IMR-90 (cell line): ENCODE data around the gene ZNF214. TPM values are rescaled to one million over a fixed set of nuclear protein-coding genes. Genes with fewer than 3 reads are reported as not detected.

Experiments used
- ATAC-seq: fragments of 200-7000 bp; cut with Tn5 transposase; 2 replicates; pipeline ENCODE4 v1.9.1; 2020; ENCODE audit warnings: low read depth, mild to moderate bottlenecking, moderate library complexity
- BruUV-seq: library from RNA; stranded (reverse); fragments of 400-500 nt; replicated peaks from 2 replicates; lab custom pipeline; 2021; lab: Mats Ljungman, UMichigan
- CTCF ChIA-PET: fragments of 300-600 bp; formaldehyde crosslinking; extraction: SDS; loops from one replicate; lab custom pipeline; 2021; ENCODE audit warnings: antibody characterized with exemption; lab: Yijun Ruan, JAX
- POLR2A ChIA-PET: fragments of 300-600 bp; sonication (Branson Sonifier 250); formaldehyde crosslinking; loops from one replicate; lab custom pipeline; 2022; ENCODE audit warnings: antibody characterized with exemption; ENCODE audit not compliant: unreplicated experiment; lab: Charles Lee
- DNase-seq: peaks from one replicate; pipeline ENCODE4 v3.0.0; 2013
- H2AFZ ChIP-seq: replicated peaks from 2 replicates; pipeline ENCODE3; 2013; ENCODE audit warnings: low read length, mild to moderate bottlenecking; ENCODE audit not compliant: poor library complexity
- H2AK5ac ChIP-seq: 2 replicates; pipeline ENCODE4 v1.6.1; 2013; ENCODE audit warnings: low read depth, low read length, inconsistent platforms
- H2AK9ac ChIP-seq: replicated peaks from 2 replicates; pipeline ENCODE3; 2013; ENCODE audit warnings: mild to moderate bottlenecking, low read depth, low read length, moderate library complexity; ENCODE audit not compliant: poor library complexity
- H2BK120ac ChIP-seq: 2 replicates; pipeline ENCODE4 v1.6.1; 2013; ENCODE audit warnings: low read depth, low read length, inconsistent platforms
- H2BK15ac ChIP-seq: 3 replicates; pipeline ENCODE4 v1.6.1; 2013; ENCODE audit warnings: low read depth, low read length, inconsistent platforms
- H2BK20ac ChIP-seq: 2 replicates; pipeline ENCODE4 v1.6.1; 2013; ENCODE audit warnings: low read depth, mild to moderate bottlenecking, inconsistent platforms, low read length, moderate library complexity
- H2BK5ac ChIP-seq: 2 replicates; pipeline ENCODE4 v1.6.1; 2013; ENCODE audit warnings: mild to moderate bottlenecking, low read depth, low read length, inconsistent platforms; ENCODE audit not compliant: poor library complexity, severe bottlenecking
- H3K14ac ChIP-seq: replicated peaks from 2 replicates; pipeline ENCODE4 v1.6.1; 2013; ENCODE audit warnings: low read depth, low read length, inconsistent platforms
- H3K18ac ChIP-seq: 2 replicates; pipeline ENCODE4 v1.6.1; 2013; ENCODE audit warnings: low read depth, low read length, control low read depth
- H3K23ac ChIP-seq: 2 replicates; pipeline ENCODE4 v1.6.1; 2013; ENCODE audit warnings: low read depth, low read length, inconsistent platforms
- H3K27ac ChIP-seq: 2 replicates; pipeline ENCODE4 v1.5.1; 2013; ENCODE audit warnings: mild to moderate bottlenecking, control low read depth, low read length; ENCODE audit not compliant: insufficient read depth
- H3K27me3 ChIP-seq: 2 replicates; pipeline ENCODE4 v1.6.1; 2013; ENCODE audit warnings: low read length; ENCODE audit not compliant: control insufficient read depth, insufficient read depth
- H3K36me3 ChIP-seq: 2 replicates; pipeline ENCODE4 v1.6.1; 2013; ENCODE audit warnings: low read length, mixed read lengths; ENCODE audit not compliant: control insufficient read depth, insufficient read depth
- H3K4ac ChIP-seq: 2 replicates; pipeline ENCODE4 v1.6.1; 2013; ENCODE audit warnings: low read depth, low read length, inconsistent platforms
- H3K4me1 ChIP-seq: 2 replicates; pipeline ENCODE4 v1.6.1; 2013; ENCODE audit warnings: low read length, mixed read lengths; ENCODE audit not compliant: control insufficient read depth, insufficient read depth
- H3K4me2 ChIP-seq: 2 replicates; pipeline ENCODE4 v1.6.1; 2013; ENCODE audit warnings: low read depth, mild to moderate bottlenecking, control low read depth, low read length, moderate library complexity
- H3K4me3 ChIP-seq: 2 replicates; pipeline ENCODE4 v1.5.1; 2013; ENCODE audit warnings: low read depth, mild to moderate bottlenecking, control low read depth, low read length, moderate library complexity; ENCODE audit not compliant: insufficient read depth
- H3K56ac ChIP-seq: 2 replicates; pipeline ENCODE4 v1.6.1; 2013; ENCODE audit warnings: low read length, inconsistent platforms; ENCODE audit not compliant: insufficient read depth; ENCODE audit errors: extremely low read depth
- H3K79me1 ChIP-seq, 2 experiments: 2 replicates each; pipeline ENCODE4 v1.6.1; 2013; ENCODE audit warnings: low read length in 2 of 2, inconsistent platforms in 1 of 2, low read depth in 1 of 2
- H3K9ac ChIP-seq: 2 replicates; pipeline ENCODE4 v1.6.1; 2013; ENCODE audit warnings: low read depth, low read length, control low read depth
- H3K9me1 ChIP-seq: 2 replicates; pipeline ENCODE4 v1.6.1; 2013; ENCODE audit warnings: low read length, inconsistent platforms; ENCODE audit not compliant: insufficient read depth
- H3K9me3 ChIP-seq: 2 replicates; pipeline ENCODE4 v1.6.1; 2013; ENCODE audit warnings: low read length; ENCODE audit not compliant: control insufficient read depth, insufficient read depth
- H4K20me1 ChIP-seq: 2 replicates; pipeline ENCODE4 v1.6.1; 2013; ENCODE audit warnings: low read length, inconsistent platforms; ENCODE audit not compliant: insufficient read depth
- H4K5ac ChIP-seq: 2 replicates; pipeline ENCODE4 v1.6.1; 2013; ENCODE audit warnings: mild to moderate bottlenecking, low read depth, low read length, control low read depth
- H4K8ac ChIP-seq, 2 experiments: 2 replicates each; pipeline ENCODE4 v1.6.1; 2013; ENCODE audit warnings: low read depth in 2 of 2, low read length in 2 of 2, control low read depth in 1 of 2, inconsistent platforms in 1 of 2
- H4K91ac ChIP-seq: 2 replicates; pipeline ENCODE4 v1.6.1; 2013; ENCODE audit warnings: low read depth, low read length, inconsistent platforms; ENCODE audit not compliant: insufficient read depth
- MAFK ChIP-seq: IDR thresholded peaks from 2 replicates; pipeline ENCODE4 v1.6.1; 2012; ENCODE audit warnings: low read depth, low read length, improper control_type of control experiment
- MAZ ChIP-seq: IDR thresholded peaks from 2 replicates; pipeline ENCODE4 v1.6.1; 2012; ENCODE audit warnings: low read depth, mild to moderate bottlenecking, low read length, improper control_type of control experiment, moderate library complexity, borderline replicate concordance
- RCOR1 ChIP-seq: IDR thresholded peaks from 2 replicates; pipeline ENCODE4 v1.6.1; 2012; ENCODE audit warnings: mild to moderate bottlenecking, low read length, improper control_type of control experiment; ENCODE audit not compliant: insufficient replicate concordance
- WGBS, 2 experiments: methylation state at CpG; one replicate each; pipeline versions ENCODE4 v1.1.5 to v1.1.7; 2013; ENCODE audit warnings: missing lambda C conversion rate in 2 of 2; ENCODE audit not compliant: insufficient read length in 1 of 2; ENCODE audit errors: extremely low coverage in 2 of 2; 5-methylcytosine and 5-hydroxymethylcytosine counted together
- dilution Hi-C: fragments of 300-500 bp; cut with HindIII; formaldehyde crosslinking; loops from one replicate; pipeline ENCODE4 v1.14.3; 2018; ENCODE audit warnings: low sequenced_read_pairs; ENCODE audit not compliant: unreplicated experiment
- in situ Hi-C: fragments of 300-500 bp; cut with MboI; formaldehyde crosslinking; loops from 3 replicates; pipeline ENCODE4 v1.14.3; 2019; ENCODE audit warnings: low sequenced_read_pairs, inconsistent platforms, mixed read lengths
- intact Hi-C: fragments of 100-400 bp; cut with micrococcal nuclease; formaldehyde crosslinking; loops from 2 replicates; pipeline ENCODE4 v1.10.0; 2022
- polyA plus RNA-seq, 3 experiments: library from polyadenylated mRNA; depleted of rRNA; stranded (reverse); fragments of >200 nt; gene quantifications; 2 replicates each; pipeline ENCODE4 v1.2.3, GENCODE V29; 2012; ENCODE audit warnings: low replicate concordance in 1 of 3
- total RNA-seq: library from RNA; depleted of rRNA; stranded (reverse); fragments of >200 nt; gene quantifications from 2 replicates; pipeline ENCODE4 v1.2.3, GENCODE V29; 2012

The ZNF214 gene
- total and polyA plus RNA-seq, 2 of the 4 experiments (the other 2 are of a cell fraction), result 0.82 to 2.5 TPM

- Histone ChIP-seq H3K14ac (peak overlapping the region; percentile 95), H3K4ac (peak overlapping the region; percentile 92), H3K56ac (peak overlapping the region; percentile 76; the same call in 1 of the 2 replicates), H3K4me2 (peak overlapping the region; percentile 83), H3K9ac (peak overlapping the region; percentile 79), H3K36me3 (no peaks in the 10 kb centered on the region), H2BK120ac (peak overlapping the region; percentile 81), H3K27me3 (no peaks in the 10 kb centered on the region), H3K18ac (peak overlapping the region; percentile 65), H4K91ac (peak overlapping the region; percentile 76), H3K4me3 (peak overlapping the region; percentile 71), H3K23ac (peak overlapping the region; percentile 97), H4K5ac (peak overlapping the region; percentile 77), H3K9me1 (peaks cover 7% of the 10 kb centered on the region; the same call in 1 of the 2 replicates), H3K27ac (peak overlapping the region; percentile 79), H2BK5ac (peak overlapping the region; percentile 65), H3K9me3 (no peaks in the 10 kb centered on the region), H2AK5ac (peak overlapping the region; percentile 50; the same call in 1 of the 2 replicates), H3K79me1 (peaks cover 3 to 12% of the 10 kb centered on the region in 2 experiments; a peak in 1 of 4 replicates), H3K4me1 (peaks cover 1% of the 10 kb centered on the region; the same call in 1 of the 2 replicates), H2AK9ac (peak overlapping the region; percentile 97), H4K20me1 (no peaks in the 10 kb centered on the region), H2AFZ (peak overlapping the region; percentile 100), H4K8ac (peak overlapping the region; percentile 80 to 99), H2BK15ac (peak overlapping the region; percentile 90), H2BK20ac (peak overlapping the region; percentile 16; the same call in 1 of the 2 replicates)
- ChIA-PET POLR2A (no interaction called here), CTCF (interaction anchor here (0.6 kb wide), 1 partner anchor 62 kb away, joined by 3 read pairs; no protein-coding TSS in a partner anchor)
- DNase-seq (peak; percentile 20), ATAC-seq (peak; percentile 64)
- intact Hi-C loops, result loop anchor here (2.0 to 5.0 kb wide), 3 partner anchors 27 to 207 kb away; partner anchors contain the start of gene ZNF215
- BruUV-seq, result no TSS peak
- TF ChIP-seq MAZ, result no peak
- TF ChIP-seq RCOR1, result peak; percentile 11
- TF ChIP-seq MAFK, result no peak
- WGBS, 2 experiments, result 3% methylated on average over 8 of the region's 26 CpGs; no CpG with 5 or more reads in 1 of the 2 experiments
- dilution Hi-C loops, result no loop called here
- in situ Hi-C loops, result no loop called here
Measured at GRCh38 chr11:7019500-7020182, 505 bp downstream of the ZNF214 start.
